B cell (primary cell): ENCODE data around the gene TMC5. TPM values are rescaled to one million over a fixed set of nuclear protein-coding genes. Genes with fewer than 3 reads are reported as not detected.
A peak's percentile ranks its signal among the peaks of the same experiment; 100 is the strongest.

Experiments
- ATAC-seq: fragments of 200-7000 bp; cut with Tn5 transposase; one replicate; pipeline ENCODE4 v1.10.0; 2021; ENCODE audit warnings: low read depth, mild to moderate bottlenecking, moderate number of reproducible peaks, moderate library complexity
- CTCF ChIA-PET: fragments of 350-600 bp; sonication (Branson Sonifier 250); formaldehyde crosslinking; loops from one replicate; lab custom pipeline; 2021; ENCODE audit warnings: antibody characterized with exemption, inconsistent platforms; lab: Charles Lee
- POLR2A ChIA-PET: fragments of 350-600 bp; sonication (Branson Sonifier 250); formaldehyde crosslinking; loops from one replicate; lab custom pipeline; 2021; ENCODE audit warnings: antibody characterized with exemption; lab: Charles Lee
- DNase-seq: peaks from one replicate; pipeline ENCODE4 v3.0.0; 2013
- H2AFZ ChIP-seq: 2 replicates; pipeline ENCODE4 v1.6.1; 2012; ENCODE audit warnings: mild to moderate bottlenecking, low read depth, low read length; ENCODE audit not compliant: insufficient read depth, poor library complexity, severe bottlenecking
- H3K27ac ChIP-seq, 2 donors: 1 replicate in 1 of 2; 2 replicates in 1 of 2; pipeline ENCODE4 v1.5.1; 2012 to 2013; ENCODE audit warnings: low read length in 2 of 2, mild to moderate bottlenecking in 2 of 2, moderate library complexity in 1 of 2
- H3K27me3 ChIP-seq, 4 experiments: fragments of 200-600 bp in 1 of 4; sonication (generic) in 1 of 4; replicated peaks in 1 of 4; 1 replicate in 2 of 4; 2 replicates in 2 of 4; pipeline versions ENCODE4 v1.6.1 to v1.7.0; 2013 to 2016; ENCODE audit warnings: low read length in 3 of 4, mild to moderate bottlenecking in 2 of 4, mixed read lengths in 1 of 4, moderate library complexity in 1 of 4; ENCODE audit not compliant: insufficient read depth in 4 of 4, control insufficient read depth in 3 of 4; ENCODE audit errors: control extremely low read depth in 1 of 4
- H3K36me3 ChIP-seq, 2 experiments: replicated peaks in 1 of 2; 1 replicate in 1 of 2; 2 replicates in 1 of 2; pipeline versions ENCODE4 v1.6.1 to v1.7.1; 2013; ENCODE audit warnings: low read length in 1 of 2; ENCODE audit not compliant: insufficient read depth in 2 of 2, control insufficient read depth in 1 of 2; ENCODE audit errors: control extremely low read depth in 1 of 2, extremely low read depth in 1 of 2
- H3K4me1 ChIP-seq, 2 donors: fragments of 200-600 bp in 1 of 2; sonication (generic) in 1 of 2; 1 replicate in 1 of 2; 2 replicates in 1 of 2; pipeline versions ENCODE4 v1.5.1 to v1.6.1; 2013 to 2017; ENCODE audit warnings: low read length in 2 of 2; ENCODE audit not compliant: control insufficient read depth in 2 of 2, insufficient read depth in 2 of 2
- H3K4me2 ChIP-seq: replicated peaks from 2 replicates; pipeline ENCODE3; 2012; ENCODE audit warnings: mild to moderate bottlenecking, low read depth, low read length; ENCODE audit not compliant: poor library complexity, severe bottlenecking
- H3K4me3 ChIP-seq, 5 experiments: fragments of 200-600 bp in 1 of 5; sonication (generic) in 1 of 5; 1 replicate in 3 of 5; 2 replicates in 2 of 5; pipeline versions ENCODE4 v1.5.1 to v1.7.0; 2011 to 2016; ENCODE audit warnings: low read length in 4 of 5, mild to moderate bottlenecking in 4 of 5, low read depth in 2 of 5, control low read depth in 1 of 5, moderate library complexity in 1 of 5; ENCODE audit not compliant: insufficient read depth in 1 of 5; ENCODE audit errors: control extremely low read depth in 1 of 5, extremely low read depth in 1 of 5
- H3K79me2 ChIP-seq: fragments of 200-600 bp; sonication (generic); one replicate; pipeline ENCODE4 v1.6.0; 2016; ENCODE audit warnings: low read length; ENCODE audit not compliant: control insufficient read depth, insufficient read depth
- H3K9ac ChIP-seq: fragments of 200-600 bp; sonication (generic); 2 replicates; pipeline ENCODE4 v1.6.1; 2017; ENCODE audit warnings: mild to moderate bottlenecking, low read length, moderate library complexity
- H3K9me3 ChIP-seq, 3 donors: one replicate each; pipeline versions ENCODE4 v1.6.1 to v1.7.1; 2013; ENCODE audit warnings: low read length in 2 of 3; ENCODE audit not compliant: control insufficient read depth in 2 of 3, insufficient read depth in 1 of 3; ENCODE audit errors: control extremely low read depth in 1 of 3
- H4K20me1 ChIP-seq: 2 replicates; pipeline ENCODE4 v1.6.0; 2012; ENCODE audit warnings: mild to moderate bottlenecking, low read length; ENCODE audit not compliant: insufficient read depth, control insufficient read depth, poor library complexity, severe bottlenecking
- H3K27ac Mint-ChIP-seq: one replicate; pipeline ENCODE4 v1.8.0; 2021; ENCODE audit warnings: mixed read lengths
- H3K27me3 Mint-ChIP-seq: one replicate; pipeline ENCODE4 v1.8.0; 2021; ENCODE audit warnings: mixed read lengths
- H3K4me1 Mint-ChIP-seq: one replicate; pipeline ENCODE4 v1.8.0; 2021; ENCODE audit warnings: mixed read lengths
- H3K4me3 Mint-ChIP-seq: one replicate; pipeline ENCODE4 v1.8.0; 2021; ENCODE audit warnings: mixed read lengths
- H3K9me3 Mint-ChIP-seq: one replicate; pipeline ENCODE4 v1.8.0; 2022; ENCODE audit warnings: mixed read lengths; ENCODE audit not compliant: insufficient read depth
- CTCF ChIP-seq: fragments of 200-600 bp; IDR thresholded peaks from one replicate; pipeline ENCODE4 v1.8.0; 2022; ENCODE audit warnings: antibody characterized with exemption, mild to moderate bottlenecking
- EZH2 ChIP-seq: IDR thresholded peaks from 2 replicates; pipeline ENCODE4 v1.6.1; 2012; ENCODE audit warnings: borderline replicate concordance, low read depth, mild to moderate bottlenecking, moderate library complexity, low read length; ENCODE audit not compliant: insufficient read depth, poor library complexity, severe bottlenecking
- WGBS: methylation state at CpG from one replicate; pipeline ENCODE4 v1.1.5; 2013; ENCODE audit warnings: missing lambda C conversion rate; ENCODE audit not compliant: insufficient coverage; 5-methylcytosine and 5-hydroxymethylcytosine counted together
- intact Hi-C: fragments of 100-400 bp; cut with micrococcal nuclease; formaldehyde crosslinking; loops from one replicate; pipeline ENCODE4 v1.10.0; 2022
- polyA plus RNA-seq: library from polyadenylated mRNA; depleted of rRNA; stranded (reverse); fragments of >200 nt; gene quantifications from 2 replicates; pipeline ENCODE4 v1.2.3, GENCODE V29; 2012
- total RNA-seq, 2 donors: library from RNA; stranded (reverse); fragments of 120-200 nt in 1 of 2; gene quantifications; 1 replicate in 1 of 2; 2 replicates in 1 of 2; pipeline versions ENCODE4 v1.2.3 to v1.2.4, GENCODE V29; 2013 to 2022

Gene TMC5
- total and polyA plus RNA-seq, 2 donors (not counting 1 experiment from before 2014, with no cell fraction given): not detected

GRCh38 chr16:19521471-19522396, 104.1 kb downstream of the TMC5 start, which contains the start of gene GDE1:
Gene GDE1 (minus strand): TSS chr16:19522098. CDS start chr16:19521964, 134 bp downstream.
- peak; percentile 78 for ATAC-seq
- ChIA-PET POLR2A (interaction anchor here (0.8 kb wide), 1 partner anchor 34 kb away, joined by 4 read pairs; the partner anchor contains the start of gene VPS35L), CTCF (interaction anchor here (1.1 to 1.6 kb wide), 3 partner anchors 19 to 38 kb away, joined by 3 to 6 read pairs (median 4); partner anchors contain the start of gene VPS35L)
- H3K27me3 Mint-ChIP-seq: no peaks in the 10 kb centered on the region
- no peaks in the 10 kb centered on the region for H3K27me3 ChIP-seq
- H3K79me2 ChIP-seq: peaks cover 40% of the 10 kb centered on the region
- peak; percentile 21 for TF ChIP-seq CTCF
- no peak for TF ChIP-seq EZH2
- peak within 1 kb of the TSS; percentile 39 to 75 for H3K27ac ChIP-seq
- H3K4me2 ChIP-seq: peak within 1 kb of the TSS; percentile 81
- no peaks in the 10 kb centered on the region for H3K36me3 ChIP-seq
- peak within 1 kb of the TSS; percentile 89 for H2AFZ ChIP-seq
- peak within 1 kb of the TSS; percentile 95 for H3K4me3 Mint-ChIP-seq
- DNase-seq: peak; percentile 91
- H3K9ac ChIP-seq: peak within 1 kb of the TSS; percentile 78
- H3K9me3 Mint-ChIP-seq: no peaks in the 10 kb centered on the region
- H3K27ac Mint-ChIP-seq: peak within 1 kb of the TSS; percentile 89
- no peaks in the 10 kb centered on the region for H4K20me1 ChIP-seq
- under 1% methylated on average over 59 of the region's 62 CpGs for WGBS
- intact Hi-C loops: loop anchor here (2.0 to 10.0 kb wide), 3 partner anchors 311 to 1223 kb away; partner anchors contain the start of genes SMG1 and THUMPD1
- H3K4me1 ChIP-seq: peaks cover 19 to 37% of the 10 kb centered on the region in 2 donors
- H3K9me3 ChIP-seq: no peaks in the 10 kb centered on the region
- peaks cover 37% of the 10 kb centered on the region for H3K4me1 Mint-ChIP-seq
- peak within 1 kb of the TSS; percentile 56 to 87 (median 79) for H3K4me3 ChIP-seq
